ENCODE data around the gene EMC10.

Gene EMC10

GRCh38 chr19:50534478-50534877, 58.2 kb downstream of the EMC10 start:
- no peak for TF ChIP-seq CTCF (IDR thresholded peaks at IDR 0.05; ENCODE audit: low read depth, low read length)
- DNase-seq (ENCODE audit: extremely low read depth, low read depth), result no peak

GRCh38 chr19:50535672-50536187, 59.4 kb downstream of the EMC10 start:
- DNase-seq (ENCODE audit: extremely low read depth, low read depth), result no peak
- TF ChIP-seq CTCF (IDR thresholded peaks at IDR 0.05; ENCODE audit: low read depth, low read length), result no peak

- TF ChIP-seq CTCF (IDR thresholded peaks at IDR 0.05; ENCODE audit: low read depth, low read length), result no peak
- no peak for DNase-seq (ENCODE audit: extremely low read depth, low read depth)
Observed at GRCh38 chr19:50536662-50537305, 60.5 kb downstream of the EMC10 start.

- DNase-seq (ENCODE audit: extremely low read depth, low read depth), result no peak
Observed at GRCh38 chr19:50537306-50537685, 61.0 kb downstream of the EMC10 start.

GRCh38 chr19:50537769-50538230, 61.5 kb downstream of the EMC10 start:
- peak; percentile 28 for DNase-seq (ENCODE audit: extremely low read depth, low read depth)

More at GRCh38 chr19:50537306-50537685, 61.0 kb downstream of the EMC10 start:
- no peak for TF ChIP-seq CTCF (IDR thresholded peaks at IDR 0.05; ENCODE audit: low read depth, low read length)

More at GRCh38 chr19:50537769-50538230, 61.5 kb downstream of the EMC10 start:
- peak; percentile 79 for TF ChIP-seq CTCF (IDR thresholded peaks at IDR 0.05; ENCODE audit: low read depth, low read length)
